Stimulated activated CD8-positive, alpha-beta memory T cell treated with anti-CD3 and anti-CD28 coated beads, Interleukin-4, amount 100 ng/mL, for 24 hours (primary cell): ENCODE measurements around the gene PDE4B.
"Not testable (repeated sequence)": the region's sequence is repeated elsewhere in the genome, so short reads cannot be mapped to it uniquely, and the experiment has no call there.

ENCODE experiments used
- DNase-seq: peaks from one replicate; pipeline ENCODE4 v3.0.0-alpha.2; 2020; ENCODE audit warnings: low read depth

The PDE4B gene

GRCh38 chr1:66136423-66136822 is 343.7 kb downstream of the PDE4B start:
- DNase-seq, result not testable (repeated sequence)

- no peak for DNase-seq
Observed at GRCh38 chr1:66137235-66137634, 344.5 kb downstream of the PDE4B start.

- no peak for DNase-seq
Observed at GRCh38 chr1:66138613-66139012, 345.9 kb downstream of the PDE4B start.

GRCh38 chr1:66140072-66140471 is 347.4 kb downstream of the PDE4B start:
- DNase-seq, result no peak

GRCh38 chr1:66143651-66144050 is 351.0 kb downstream of the PDE4B start:
- no peak for DNase-seq

- no peak for DNase-seq
Observed at GRCh38 chr1:66147226-66147835, 354.6 kb downstream of the PDE4B start.

- DNase-seq, result no peak
Observed at GRCh38 chr1:66152034-66152433, 359.3 kb downstream of the PDE4B start.

GRCh38 chr1:66154394-66154793 is 361.7 kb downstream of the PDE4B start:
- DNase-seq, result no peak

GRCh38 chr1:66156144-66156543 is 363.4 kb downstream of the PDE4B start:
- DNase-seq, result no peak

GRCh38 chr1:66159800-66160199 is 367.1 kb downstream of the PDE4B start:
- no peak for DNase-seq

- DNase-seq, result no peak
Observed at GRCh38 chr1:66160719-66161118, 368.0 kb downstream of the PDE4B start.

- DNase-seq, result no peak
Observed at GRCh38 chr1:66166753-66167152, 374.1 kb downstream of the PDE4B start.

- DNase-seq, result no peak
Observed at GRCh38 chr1:66167267-66167666, 374.6 kb downstream of the PDE4B start.

GRCh38 chr1:66168467-66168887 is 375.8 kb downstream of the PDE4B start:
- DNase-seq, result no peak

- DNase-seq, result no peak
Observed at GRCh38 chr1:66168948-66169671, 376.4 kb downstream of the PDE4B start.

- no peak for DNase-seq
Observed at GRCh38 chr1:66172272-66172671, 379.6 kb downstream of the PDE4B start.

GRCh38 chr1:66175098-66175497 is 382.4 kb downstream of the PDE4B start:
- no peak for DNase-seq

- DNase-seq, result no peak
Observed at GRCh38 chr1:66175581-66175980, 382.9 kb downstream of the PDE4B start.

GRCh38 chr1:66176012-66176715 is 383.5 kb downstream of the PDE4B start:
- no peak for DNase-seq

- DNase-seq, result no peak
Observed at GRCh38 chr1:66176832-66177231, 384.1 kb downstream of the PDE4B start.

- no peak for DNase-seq
Observed at GRCh38 chr1:66177510-66177909, 384.8 kb downstream of the PDE4B start.

- DNase-seq, result no peak
Observed at GRCh38 chr1:66182026-66182425, 389.3 kb downstream of the PDE4B start.

GRCh38 chr1:66182551-66183178 is 390.0 kb downstream of the PDE4B start:
- peak; percentile 0 for DNase-seq
